ENCODE results near the gene FBXO24. TPM values are rescaled to one million over a fixed set of nuclear protein-coding genes. Genes with fewer than 3 reads are reported as not detected.

Gene FBXO24
- total and polyA plus RNA-seq, 10 of the 15 experiments (the other 5 are each of a cell fraction or from before 2014, with no cell fraction given) = 0.11 to 0.96 (median 0.27) TPM; not detected in 4

- no peak for TF ChIP-seq EP300 (IDR thresholded peaks at IDR 0.05; ENCODE audit: borderline replicate concordance in 1 of 2, control insufficient read depth in 1 of 2, low read depth in 2 of 2, low read length in 2 of 2)
- TF ChIP-seq E2F8 (IDR thresholded peaks at IDR 0.05; ENCODE audit: low read depth, partially characterized antibody) = no peak
- no peak for TF ChIP-seq SPI1 (IDR thresholded peaks at IDR 0.05; ENCODE audit: borderline replicate concordance, insufficient read depth, low read depth, low read length)
- peak; percentile 71 for TF ChIP-seq RAD21 (IDR thresholded peaks at IDR 0.05; ENCODE audit: insufficient read depth, low read depth, low read length)
- no peak for TF ChIP-seq ZBED1 (IDR thresholded peaks at IDR 0.05; ENCODE audit: borderline replicate concordance)
- no peak for TF ChIP-seq SRF (IDR thresholded peaks at IDR 0.05; ENCODE audit: low read depth in 2 of 2, low read length in 2 of 2)
- no peak for TF ChIP-seq HDAC6 (IDR thresholded peaks at IDR 0.05; ENCODE audit: unreplicated experiment)
- no peak for TF ChIP-seq MTA2 (IDR thresholded peaks at IDR 0.05; ENCODE audit: low read depth)
- TF ChIP-seq NRF1 (conservative IDR thresholded peaks at IDR 0.05; ENCODE audit: low read depth, low read length) = no peak
- TF ChIP-seq PAX8 (IDR thresholded peaks at IDR 0.05) = no peak
- TF ChIP-seq SREBF1 (IDR thresholded peaks at IDR 0.05; ENCODE audit: low read length) = no peak
- no peak for TF ChIP-seq ESRRA (IDR thresholded peaks at IDR 0.05; ENCODE audit: low read length)
- TF ChIP-seq ZNF207 (IDR thresholded peaks at IDR 0.05; ENCODE audit: borderline replicate concordance) = no peak
- peak; percentile 94 to 98 (median 97) for TF ChIP-seq CTCF (IDR thresholded peaks at IDR 0.05 in 2 of 3, conservative IDR thresholded peaks at IDR 0.05 in 1 of 3; ENCODE audit: control insufficient read depth in 2 of 3, extremely low read depth in 1 of 3, insufficient read depth in 1 of 3, low read depth in 3 of 3, low read length in 3 of 3)
- TF ChIP-seq MXI1 (IDR thresholded peaks at IDR 0.05; ENCODE audit: low read depth, low read length) = no peak
- TF ChIP-seq SMC3 (IDR thresholded peaks at IDR 0.05; ENCODE audit: borderline replicate concordance, low read length) = peak; percentile 85
- TF ChIP-seq CEBPB (IDR thresholded peaks at IDR 0.05; ENCODE audit: borderline replicate concordance in 1 of 2, low read depth in 2 of 2, low read length in 2 of 2) = no peak
- TF ChIP-seq GATAD2B (conservative IDR thresholded peaks at IDR 0.05; ENCODE audit: low read depth) = no peak
- peak; percentile 35 for TF ChIP-seq POLR2A (IDR thresholded peaks at IDR 0.05; ENCODE audit: low read depth, low read length)
- TF ChIP-seq CBX5 (IDR thresholded peaks at IDR 0.05; ENCODE audit: low read depth) = no peak
- TF ChIP-seq POLR2AphosphoS5 (IDR thresholded peaks at IDR 0.05; ENCODE audit: low read length) = no peak
- no peak for TF ChIP-seq E4F1 (IDR thresholded peaks at IDR 0.05; ENCODE audit: borderline replicate concordance, partially characterized antibody)
- no peak for TF ChIP-seq EGR1 (IDR thresholded peaks at IDR 0.05; ENCODE audit: borderline replicate concordance in 1 of 2, low read depth in 2 of 2, low read length in 2 of 2)
- TF ChIP-seq MEF2A (IDR thresholded peaks at IDR 0.05; ENCODE audit: insufficient read depth, low read depth, low read length) = no peak
Measured at GRCh38 chr7:100563809-100564400, 22.2 kb upstream of the FBXO24 start (continued).

All from GM12878 (cell line).